Peyer's patch (tissue), 4 donors: ENCODE measurements around the gene NME7.

Source experiments
- POLR2A ChIP-seq, 2 donors: fragments of 450-650 bp; IDR thresholded peaks; one replicate each; pipeline ENCODE4 v1.5.1; 2017; ENCODE audit warnings: antibody characterized with exemption in 2 of 2, mild to moderate bottlenecking in 2 of 2, moderate library complexity in 2 of 2
- TF ChIP-seq, protein P1 (sequence below), 6 experiments: fragments of 450-650 bp in 4 of 6; fragments of 200-600 bp in 2 of 6; sonication (generic) in 1 of 6; IDR thresholded peaks; one replicate each; pipeline ENCODE4 v1.5.1; 2017 to 2019; ENCODE audit warnings: antibody characterized with exemption in 6 of 6, mild to moderate bottlenecking in 3 of 6, moderate library complexity in 1 of 6

DNA sequence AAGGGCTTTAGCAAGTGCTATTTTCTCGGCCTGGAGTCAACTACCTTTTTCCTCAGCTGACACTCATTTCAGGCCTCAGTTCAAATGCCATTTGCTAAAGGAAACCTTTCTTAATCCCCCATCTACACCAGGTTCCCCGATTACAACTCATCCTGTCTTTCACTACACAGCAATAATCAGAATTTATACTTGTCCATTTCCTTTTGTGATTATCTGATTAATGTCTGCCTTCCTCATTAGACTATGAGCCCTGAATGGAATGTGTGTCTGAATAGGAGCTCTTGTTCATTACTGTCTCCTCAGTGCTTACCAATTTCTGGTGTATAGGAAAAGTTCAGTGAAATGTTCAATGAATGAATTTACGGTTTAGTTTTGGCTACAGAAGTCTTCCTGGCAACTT, 224.3 kb downstream of the NME7 start:
- TF ChIP-seq, protein P1, sequence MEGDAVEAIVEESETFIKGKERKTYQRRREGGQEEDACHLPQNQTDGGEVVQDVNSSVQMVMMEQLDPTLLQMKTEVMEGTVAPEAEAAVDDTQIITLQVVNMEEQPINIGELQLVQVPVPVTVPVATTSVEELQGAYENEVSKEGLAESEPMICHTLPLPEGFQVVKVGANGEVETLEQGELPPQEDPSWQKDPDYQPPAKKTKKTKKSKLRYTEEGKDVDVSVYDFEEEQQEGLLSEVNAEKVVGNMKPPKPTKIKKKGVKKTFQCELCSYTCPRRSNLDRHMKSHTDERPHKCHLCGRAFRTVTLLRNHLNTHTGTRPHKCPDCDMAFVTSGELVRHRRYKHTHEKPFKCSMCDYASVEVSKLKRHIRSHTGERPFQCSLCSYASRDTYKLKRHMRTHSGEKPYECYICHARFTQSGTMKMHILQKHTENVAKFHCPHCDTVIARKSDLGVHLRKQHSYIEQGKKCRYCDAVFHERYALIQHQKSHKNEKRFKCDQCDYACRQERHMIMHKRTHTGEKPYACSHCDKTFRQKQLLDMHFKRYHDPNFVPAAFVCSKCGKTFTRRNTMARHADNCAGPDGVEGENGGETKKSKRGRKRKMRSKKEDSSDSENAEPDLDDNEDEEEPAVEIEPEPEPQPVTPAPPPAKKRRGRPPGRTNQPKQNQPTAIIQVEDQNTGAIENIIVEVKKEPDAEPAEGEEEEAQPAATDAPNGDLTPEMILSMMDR (IDR thresholded peaks at IDR 0.05) = no peak
- TF ChIP-seq POLR2A (IDR thresholded peaks at IDR 0.05) = no peak
